HG02885 (cell line): Measurements from ENCODE around the gene PLCB1.
A peak's percentile ranks its signal among the peaks of the same experiment; 100 is the strongest.

Source experiments
- ATAC-seq: cut with Tn5 transposase; IDR thresholded peaks from one replicate; pipeline ENCODE4 v1.9.1; 2021; ENCODE audit warnings: mild to moderate bottlenecking; ENCODE audit not compliant: unreplicated experiment, poor library complexity

The PLCB1 gene

GRCh38 chr20:8203366-8203765, 71.3 kb downstream of the PLCB1 start:
- no peak for ATAC-seq

DNA sequence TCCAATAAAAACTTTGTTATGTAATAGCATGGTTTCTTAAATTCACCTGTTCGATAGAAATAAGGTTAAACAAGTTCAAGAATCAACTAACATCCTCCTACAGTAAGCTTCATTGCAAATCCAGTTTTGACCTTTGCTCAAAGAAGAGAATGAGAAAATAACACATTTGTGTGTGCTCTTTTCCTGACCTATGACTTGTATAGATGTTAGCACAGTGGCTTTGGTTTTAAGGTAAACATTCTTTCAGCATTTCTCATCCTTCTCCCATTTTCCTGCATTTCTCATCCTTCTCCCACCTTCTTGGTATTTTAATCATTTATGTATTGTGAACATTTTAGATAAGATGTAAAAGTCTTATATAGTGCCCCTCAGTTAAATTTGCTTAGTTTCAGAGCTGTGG, 73.9 kb downstream of the PLCB1 start:
- no peak for ATAC-seq

GRCh38 chr20:8208226-8208625, 76.2 kb downstream of the PLCB1 start:
- no peak for ATAC-seq

GRCh38 chr20:8209061-8209460, 77.0 kb downstream of the PLCB1 start:
- ATAC-seq, result peak; percentile 58

DNA sequence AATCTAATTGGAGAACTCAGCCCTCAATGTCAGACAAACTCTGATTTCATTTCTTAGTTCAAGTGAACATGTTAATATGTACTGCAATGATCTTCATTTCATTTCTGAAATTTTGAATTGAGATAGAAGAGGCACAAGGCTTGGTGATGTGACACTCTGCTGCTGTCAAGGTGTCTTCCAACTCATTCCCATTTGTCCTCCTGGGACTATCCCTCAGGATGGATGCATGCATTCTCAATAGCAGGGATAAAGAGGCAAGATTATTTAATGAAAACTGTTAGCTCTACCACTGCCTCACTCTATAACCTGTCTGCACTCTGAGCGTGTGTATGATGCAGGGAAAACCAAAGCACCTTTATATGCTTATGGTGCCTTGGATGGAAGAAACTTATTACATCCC, 78.7 kb downstream of the PLCB1 start:
- no peak for ATAC-seq

- ATAC-seq, result peak; percentile 42
Observed at GRCh38 chr20:8212286-8212685, 80.2 kb downstream of the PLCB1 start.

DNA sequence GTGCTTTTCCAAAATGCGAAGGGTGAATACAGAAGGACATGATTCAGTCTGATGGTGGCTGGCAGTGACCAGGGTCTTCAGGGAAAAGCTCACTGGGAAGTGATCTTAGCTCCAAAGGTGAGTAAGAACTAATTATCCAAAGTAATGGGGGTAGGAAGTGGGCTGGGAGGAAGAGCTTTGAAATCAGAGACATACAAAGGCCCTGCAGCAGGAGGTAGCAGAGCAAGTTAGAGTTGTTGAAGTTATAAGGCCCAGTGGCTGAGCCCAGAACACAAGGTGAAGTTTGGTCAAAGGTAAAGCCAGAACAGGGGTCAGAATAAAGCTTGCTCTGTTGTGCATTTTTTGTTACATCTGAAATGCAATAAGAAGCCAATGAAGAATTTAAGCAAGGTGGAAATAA, 81.2 kb downstream of the PLCB1 start:
- no peak for ATAC-seq

DNA sequence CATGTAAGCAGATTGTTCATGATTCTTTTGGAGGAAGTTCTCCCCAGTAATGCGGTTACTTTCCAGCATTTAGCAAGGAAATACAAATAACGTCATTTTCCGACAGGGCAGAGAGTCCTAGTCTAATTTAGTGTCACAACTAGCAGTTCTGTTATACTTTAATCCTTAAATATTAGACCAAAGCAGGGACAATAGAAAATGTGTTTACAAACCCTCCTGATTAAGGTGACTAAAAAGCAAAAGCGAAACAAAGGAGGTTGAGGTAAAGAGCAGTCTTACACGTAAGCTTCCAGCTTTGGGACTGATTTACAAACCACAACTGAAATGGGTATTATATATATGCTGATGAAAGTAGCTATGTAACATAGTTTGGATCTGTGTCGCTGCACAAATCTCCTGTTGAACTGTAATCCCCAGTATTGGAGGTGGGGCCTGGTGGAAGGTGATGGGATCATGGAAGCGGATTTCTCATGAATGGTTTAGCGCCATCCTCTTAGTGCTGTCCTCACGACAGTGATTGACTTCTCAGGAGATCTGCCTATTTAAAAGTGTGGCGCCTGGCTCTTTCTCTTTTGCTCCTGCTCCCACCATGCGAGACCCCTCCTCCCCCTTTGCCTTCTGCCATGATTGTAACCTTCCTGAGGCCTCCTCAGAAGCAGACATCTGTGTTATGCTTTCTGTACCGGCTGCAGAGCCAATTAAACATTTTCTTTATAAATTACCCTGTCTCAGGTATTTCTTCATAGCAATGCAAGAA, 81.9 kb downstream of the PLCB1 start:
- peak; percentile 77 for ATAC-seq

DNA sequence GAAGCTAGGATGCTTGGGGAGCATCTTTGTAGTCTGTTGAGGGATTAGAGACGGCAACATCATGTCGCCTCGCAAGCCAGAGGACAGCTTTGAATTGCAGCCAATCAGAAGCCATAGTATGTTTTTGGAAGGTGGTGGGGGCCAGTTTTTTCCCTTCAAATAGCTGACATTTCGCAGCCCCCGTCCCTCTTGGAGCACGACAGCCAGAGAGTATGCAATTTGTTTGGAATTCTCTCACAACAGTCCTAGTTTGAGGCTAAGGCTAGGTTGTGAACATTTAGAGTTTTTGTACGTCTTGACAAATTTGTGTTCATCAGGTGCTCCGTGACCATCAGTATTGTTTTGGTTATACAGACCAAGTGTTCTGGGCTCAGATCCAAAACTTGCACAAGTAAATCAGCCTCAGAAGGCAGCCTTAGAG, 83.3 kb downstream of the PLCB1 start:
- ATAC-seq, result no peak

DNA sequence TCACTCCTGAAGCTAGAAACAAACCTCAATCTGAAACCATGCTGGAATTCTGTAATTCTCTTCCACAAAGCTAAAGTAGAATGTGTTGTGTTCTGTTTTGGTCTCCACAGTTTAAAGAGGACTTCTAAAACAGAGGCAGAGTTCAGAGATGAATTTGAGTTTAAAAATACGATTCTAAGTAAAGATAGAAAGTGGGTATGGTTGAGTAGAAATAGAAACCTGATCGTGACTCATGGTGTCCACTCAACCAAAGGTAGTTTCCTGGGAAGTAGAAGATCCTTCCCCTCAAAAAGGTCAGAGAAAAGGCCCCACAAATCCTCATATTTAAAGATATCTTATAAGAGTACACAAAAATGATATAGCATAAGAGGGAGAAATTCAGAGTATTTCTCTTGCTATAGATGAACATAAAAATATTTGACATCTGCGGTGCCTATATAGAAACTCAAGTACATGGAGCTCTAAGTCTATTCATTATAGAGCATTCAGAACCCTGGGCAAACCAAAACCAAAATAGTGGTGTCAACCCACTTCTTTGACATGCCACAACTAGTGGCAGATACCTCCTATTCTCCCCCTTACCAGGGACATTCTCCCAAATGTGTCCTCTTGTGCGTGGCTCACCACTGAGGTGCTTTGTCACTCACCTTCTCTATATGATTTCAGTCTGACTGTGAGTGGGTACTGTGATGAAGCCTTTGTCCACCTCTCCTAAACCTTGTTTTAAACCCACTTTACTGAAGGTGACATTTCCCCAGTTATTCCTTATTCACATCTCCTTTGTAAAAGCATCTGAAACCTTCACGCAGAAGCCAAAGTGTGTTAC, 84.5 kb downstream of the PLCB1 start:
- ATAC-seq, result peak; percentile 39

DNA sequence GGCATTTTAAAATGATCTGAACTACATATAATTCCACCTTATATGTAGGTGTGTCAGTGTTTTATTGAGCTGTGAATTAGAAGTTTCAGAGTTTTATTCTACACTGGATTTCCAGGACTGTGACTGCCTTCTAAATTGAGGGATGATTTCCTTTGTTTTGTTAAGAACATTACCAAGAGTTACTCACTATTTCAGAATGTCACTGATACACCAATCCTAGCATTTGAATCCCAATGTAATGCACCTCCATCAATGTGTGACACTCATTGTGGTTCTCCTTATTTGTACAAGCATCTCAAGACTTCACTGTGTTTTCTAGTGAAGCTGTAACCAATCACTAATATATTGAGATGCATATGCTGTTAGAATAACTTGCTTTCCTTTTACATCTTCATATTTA, 86.8 kb downstream of the PLCB1 start:
- no peak for ATAC-seq

- no peak for ATAC-seq
Observed at GRCh38 chr20:8219403-8219802, 87.3 kb downstream of the PLCB1 start.

GRCh38 chr20:8220716-8221115, 88.7 kb downstream of the PLCB1 start:
- no peak for ATAC-seq

DNA sequence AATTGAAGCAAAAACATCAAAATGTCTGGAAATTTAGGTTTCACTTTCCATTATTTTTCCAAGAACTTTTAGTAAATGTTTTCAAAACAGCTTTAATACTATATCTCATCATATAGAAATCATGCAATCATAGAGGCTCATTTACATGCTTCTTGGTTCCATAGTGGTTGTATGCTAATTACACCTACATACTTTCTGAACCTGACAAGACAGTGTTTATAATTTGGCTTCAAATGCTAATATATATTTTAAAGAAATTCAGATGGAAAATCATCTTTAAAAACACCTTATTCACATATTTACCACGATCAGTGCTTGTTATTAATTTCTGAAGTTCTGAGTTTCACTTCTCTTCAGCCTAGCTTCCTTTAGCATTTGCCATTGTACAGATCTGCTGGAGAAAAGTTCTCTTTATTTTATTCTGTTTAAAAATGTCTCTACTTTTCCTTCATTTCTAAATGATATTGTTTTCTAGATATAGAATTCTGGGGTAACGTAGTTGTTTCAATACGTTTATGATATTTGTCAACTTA, 89.9 kb downstream of the PLCB1 start:
- peak; percentile 73 for ATAC-seq

GRCh38 chr20:8223091-8223870, 91.2 kb downstream of the PLCB1 start:
- ATAC-seq, result no peak

- ATAC-seq, result no peak
Observed at GRCh38 chr20:8225658-8226057, 93.6 kb downstream of the PLCB1 start.

DNA sequence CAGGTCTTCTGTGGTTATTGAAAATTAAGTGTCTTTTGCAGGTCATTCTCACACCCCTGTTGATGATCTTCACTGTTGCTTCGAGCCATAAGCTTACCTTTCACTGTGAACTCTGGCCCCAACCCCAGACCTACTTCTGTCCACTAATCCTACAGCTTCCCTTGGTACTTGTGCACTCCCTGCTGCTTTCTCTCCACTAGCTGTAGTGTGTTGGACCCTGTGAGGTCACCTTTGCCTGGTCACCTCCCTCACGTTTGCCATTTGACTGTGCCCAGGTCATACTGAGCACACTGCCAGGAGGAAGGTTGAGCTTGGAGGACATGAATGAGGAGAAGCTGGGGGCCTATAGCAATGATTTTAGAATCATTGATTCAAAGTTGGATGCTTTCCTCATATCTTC, 94.0 kb downstream of the PLCB1 start:
- ATAC-seq, result no peak

DNA sequence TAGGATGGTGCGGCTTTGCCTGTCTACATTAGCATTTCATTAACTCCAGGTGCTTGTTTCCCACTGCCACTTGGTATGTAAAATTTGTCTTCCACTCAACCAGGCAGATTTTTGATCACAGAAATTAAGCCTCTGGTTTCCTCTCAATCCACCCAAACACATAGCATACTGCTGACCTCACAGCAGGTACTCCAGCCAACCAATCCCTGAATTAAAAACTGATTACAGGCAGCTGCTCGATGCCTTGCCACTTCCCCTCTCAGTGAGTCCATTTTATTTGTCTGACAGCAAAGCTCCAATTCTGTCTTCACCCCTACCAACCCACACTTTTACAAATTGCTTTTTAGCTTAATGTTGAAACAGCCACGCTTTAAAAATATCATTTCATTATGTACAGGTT, 95.2 kb downstream of the PLCB1 start:
- ATAC-seq, result no peak

DNA sequence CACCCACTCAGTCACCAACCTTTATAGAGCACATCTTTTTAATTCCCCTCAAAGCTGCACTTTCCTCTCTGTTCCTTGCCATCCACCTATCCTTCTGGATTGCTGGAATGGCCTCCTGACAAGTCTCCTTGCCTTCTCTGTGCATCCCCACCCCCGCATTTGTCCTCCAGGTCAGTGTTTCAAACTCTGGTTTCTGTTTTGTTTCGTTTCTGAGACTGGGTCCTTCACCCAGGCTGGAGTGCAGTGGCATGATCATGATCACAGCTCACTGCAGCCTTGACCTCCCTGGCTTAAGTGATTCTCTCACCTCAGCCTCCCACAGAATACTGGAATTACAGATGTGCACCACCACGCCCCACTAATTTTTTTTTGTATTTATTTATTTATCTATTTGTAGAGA, 96.2 kb downstream of the PLCB1 start:
- peak; percentile 68 for ATAC-seq

- ATAC-seq, result no peak
Observed at GRCh38 chr20:8229090-8229489, 97.0 kb downstream of the PLCB1 start.

DNA sequence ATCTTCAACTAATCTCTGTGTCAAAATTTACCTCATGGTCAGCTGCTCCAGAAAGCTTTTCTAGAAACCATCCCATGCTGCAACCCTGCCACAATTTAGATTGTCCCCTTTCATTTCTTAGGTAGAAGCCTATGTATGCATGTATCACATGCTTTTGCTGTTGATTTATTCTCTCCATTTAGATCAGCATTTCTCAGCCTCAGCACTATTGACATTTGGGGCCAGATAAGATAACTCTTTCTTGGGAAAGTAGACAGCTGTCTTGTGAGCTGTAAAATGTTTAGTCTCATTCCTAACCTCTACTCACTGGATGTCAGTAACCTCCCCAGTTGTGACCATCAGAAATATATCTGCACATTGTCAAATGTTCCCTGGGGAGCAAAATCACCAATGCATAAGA, 99.0 kb downstream of the PLCB1 start:
- ATAC-seq, result no peak
